Measurements from ENCODE around the gene MRPL55. TPM values are rescaled to one million over a fixed set of nuclear protein-coding genes. Genes with fewer than 3 reads are reported as not detected.

MRPL55 gene
- total and polyA plus RNA-seq, 2 of the 13 experiments (the other 11 are each of a cell fraction or from before 2014, with no cell fraction given), result 58.6 to 92.9 TPM

GRCh38 chr1:228058949-228059633 lies 50.0 kb downstream of the MRPL55 start:
- no peaks in the 10 kb centered on the region for H3K4me1 ChIP-seq (ENCODE audit: insufficient read depth, low read length)
- H4K20me1 ChIP-seq (ENCODE audit: insufficient read depth, low read length), result no peaks in the 10 kb centered on the region
- BruUV-seq (replicated peaks), result no TSS peak
- H3K9me3 ChIP-seq (ENCODE audit: low read length), result no peaks in the 10 kb centered on the region
- WGBS (ENCODE audit: low lambda C conversion rate), result 88% methylated on average over 42 of the region's 66 CpGs
- H3K27me3 ChIP-seq (ENCODE audit: control insufficient read depth in 1 of 2, insufficient read depth in 2 of 2, low read length in 2 of 2), result peaks cover 7 to 30% of the 10 kb centered on the region in 2 experiments; a peak in 4 of 5 replicates
- FAIRE-seq (no peak), ATAC-seq (no peak), DNase-seq (ENCODE audit: low spot score) (no peak)
- H3K79me2 ChIP-seq (ENCODE audit: insufficient read depth, low read length), result no peaks in the 10 kb centered on the region
- no peak overlapping the region for H3K4me2 ChIP-seq (ENCODE audit: low read depth, low read length)
- in situ Hi-C loops (cut with HindIII; ENCODE audit: extremely low pct_ligation_motif_present, low pct_unique_long_range_greater_than_20kb), result no loop called here
- intact Hi-C loops (cut with micrococcal nuclease; ENCODE audit: unreplicated experiment), result no loop called here
- CTCF ChIA-PET (ENCODE audit: low intra/inter-chr PET ratio, low total read pairs), result no interaction called here
- no peak overlapping the region for H2AFZ ChIP-seq (ENCODE audit: low read length)
- no peak overlapping the region for H3K4me3 ChIP-seq (replicated peaks in 1 of 3; ENCODE audit: insufficient read depth in 1 of 3, low read depth in 2 of 3, low read length in 3 of 3)
- TF ChIP-seq BHLHE40 (IDR thresholded peaks at IDR 0.05; ENCODE audit: low read length) (no peak), ZNF720 (CRISPR knock-in tag; IDR thresholded peaks at IDR 0.05) (no peak), MED1 (CRISPR knock-in tag; IDR thresholded peaks at IDR 0.05) (no peak), ZNF337 (CRISPR knock-in tag; IDR thresholded peaks at IDR 0.05; ENCODE audit: borderline replicate concordance, low read depth) (no peak), FOXJ3 (CRISPR knock-in tag; IDR thresholded peaks at IDR 0.05; ENCODE audit: borderline replicate concordance) (no peak), ZNF343 (CRISPR knock-in tag; IDR thresholded peaks at IDR 0.05) (no peak), ZNF484 (CRISPR knock-in tag; IDR thresholded peaks at IDR 0.05; ENCODE audit: borderline replicate concordance, low read depth) (no peak), ZEB1 (IDR thresholded peaks at IDR 0.05; ENCODE audit: insufficient replicate concordance, low read depth) (no peak), RBM22 (optimal IDR thresholded peaks at IDR 0.05; ENCODE audit: low read length) (no peak), ZMYM3 (CRISPR knock-in tag; IDR thresholded peaks at IDR 0.05) (no peak), ZNF446 (CRISPR knock-in tag; IDR thresholded peaks at IDR 0.05) (no peak)
- POLR2A ChIA-PET, result no interaction called here
- no peaks in the 10 kb centered on the region for H3K36me3 ChIP-seq (replicated peaks in 1 of 2; ENCODE audit: control insufficient read depth in 1 of 2, insufficient read depth in 2 of 2, low read length in 2 of 2)
- no peak overlapping the region for H3K27ac ChIP-seq (ENCODE audit: extremely low read length, insufficient read depth, low read length)
- H3K9ac ChIP-seq (ENCODE audit: insufficient read depth, low read depth, low read length), result no peak overlapping the region

Measured in HepG2 (cell line).